Measurements from ENCODE around the gene PRR16. TPM values are rescaled to one million over a fixed set of nuclear protein-coding genes. Genes with fewer than 3 reads are reported as not detected.
"Not testable (repeated sequence)": the region's sequence is repeated elsewhere in the genome, so short reads cannot be mapped to it uniquely, and the experiment has no call there.

Gene PRR16
- total RNA-seq, 1 donor from 2014 or later = 12.7 TPM

GRCh38 chr5:120457839-120458507 lies 6.1 kb upstream of the PRR16 start:
- ATAC-seq (peak; percentile 68), DNase-seq (ENCODE audit: missing footprints) (peak; percentile 91)
- intact Hi-C loops (cut with DNase I) = loop anchor here (5.0 kb wide), 2 partner anchors 401 to 516 kb away; no protein-coding TSS in a partner anchor

GRCh38 chr5:120458508-120458847 lies 5.6 kb upstream of the PRR16 start:
- DNase-seq (ENCODE audit: missing footprints); ATAC-seq: not testable (repeated sequence)
- intact Hi-C loops (cut with DNase I) = loop anchor here (5.0 kb wide), 2 partner anchors 401 to 516 kb away; no protein-coding TSS in a partner anchor

- no peak for DNase-seq (ENCODE audit: missing footprints)
- intact Hi-C loops (cut with DNase I) = no loop called here
- ATAC-seq = no peak
These were observed 2.8 kb upstream of the PRR16 start for GRCh38 chr5:120461251-120461650.

- intact Hi-C loops (cut with DNase I) = no loop called here
- ATAC-seq (no peak), DNase-seq (ENCODE audit: missing footprints) (no peak)
These were observed 957 bp upstream of the PRR16 start for GRCh38 chr5:120463006-120463680.

GRCh38 chr5:120464627-120465435 lies 731 bp downstream of the PRR16 start:
- intact Hi-C loops (cut with DNase I) = loop anchor here (5.0 kb wide), 1 partner anchor 342 kb away; no protein-coding TSS in a partner anchor
- DNase-seq (ENCODE audit: missing footprints) (peak; percentile 68), ATAC-seq (peak; percentile 74)

GRCh38 chr5:120465436-120465961 lies 1.4 kb downstream of the PRR16 start:
- intact Hi-C loops (cut with DNase I) = loop anchor here (5.0 kb wide), 1 partner anchor 342 kb away; no protein-coding TSS in a partner anchor
- DNase-seq (ENCODE audit: missing footprints) = peak; percentile 71
- peak; percentile 70 for ATAC-seq

- intact Hi-C loops (cut with DNase I) = loop anchor here (5.0 kb wide), 1 partner anchor 341 kb away; no protein-coding TSS in a partner anchor
- ATAC-seq = no peak
- no peak for DNase-seq (ENCODE audit: missing footprints)
These were observed 2.4 kb downstream of the PRR16 start for GRCh38 chr5:120466341-120467006.

GRCh38 chr5:120471971-120472370 lies 7.9 kb downstream of the PRR16 start:
- no peak for ATAC-seq
- intact Hi-C loops (cut with DNase I) = no loop called here
- no peak for DNase-seq (ENCODE audit: missing footprints)

- intact Hi-C loops (cut with DNase I) = no loop called here
These were observed 8.8 kb downstream of the PRR16 start for GRCh38 chr5:120472911-120473310.

GRCh38 chr5:120473332-120473731 lies 9.2 kb downstream of the PRR16 start:
- ATAC-seq (no peak), DNase-seq (ENCODE audit: missing footprints) (no peak)
- intact Hi-C loops (cut with DNase I) = no loop called here

More at GRCh38 chr5:120472911-120473310, 8.8 kb downstream of the PRR16 start:
- ATAC-seq = no peak
- no peak for DNase-seq (ENCODE audit: missing footprints)

GRCh38 chr5:120476063-120476462 lies 12.0 kb downstream of the PRR16 start:
- intact Hi-C loops (cut with DNase I) = no loop called here
- ATAC-seq = no peak
- no peak for DNase-seq (ENCODE audit: missing footprints)

GRCh38 chr5:120479066-120479465 lies 15.0 kb downstream of the PRR16 start:
- ATAC-seq (no peak), DNase-seq (ENCODE audit: missing footprints) (no peak)
- intact Hi-C loops (cut with DNase I) = no loop called here

GRCh38 chr5:120499876-120500563 lies 35.9 kb downstream of the PRR16 start:
- ATAC-seq (no peak), DNase-seq (ENCODE audit: missing footprints) (no peak)
- intact Hi-C loops (cut with DNase I) = no loop called here

GRCh38 chr5:120502531-120502930 lies 38.4 kb downstream of the PRR16 start:
- ATAC-seq = no peak
- DNase-seq (ENCODE audit: missing footprints) = no peak
- intact Hi-C loops (cut with DNase I) = no loop called here

GRCh38 chr5:120503341-120503740 lies 39.2 kb downstream of the PRR16 start:
- no peak for DNase-seq (ENCODE audit: missing footprints)
- no peak for ATAC-seq
- intact Hi-C loops (cut with DNase I) = no loop called here

GRCh38 chr5:120504057-120504456 lies 40.0 kb downstream of the PRR16 start:
- ATAC-seq (no peak), DNase-seq (ENCODE audit: missing footprints) (no peak)
- intact Hi-C loops (cut with DNase I) = no loop called here

GRCh38 chr5:120507197-120507596 lies 43.1 kb downstream of the PRR16 start:
- no peak for ATAC-seq
- DNase-seq (ENCODE audit: missing footprints) = no peak
- intact Hi-C loops (cut with DNase I) = no loop called here

GRCh38 chr5:120507800-120508463 lies 43.8 kb downstream of the PRR16 start:
- ATAC-seq (no peak), DNase-seq (ENCODE audit: missing footprints) (no peak)
- intact Hi-C loops (cut with DNase I) = no loop called here
